Measurements from ENCODE around the gene KDELR3.
"Not testable (repeated sequence)": the region's sequence is repeated elsewhere in the genome, so short reads cannot be mapped to it uniquely, and the experiment has no call there.

The KDELR3 gene

GRCh38 chr22:38456841-38457699 is 10.8 kb upstream of the KDELR3 start:
- no peak for DNase-seq (ENCODE audit: low read depth in 2 of 2)

GRCh38 chr22:38460426-38460840 is 7.5 kb upstream of the KDELR3 start:
- DNase-seq (ENCODE audit: low read depth in 2 of 2), result no peak

GRCh38 chr22:38461057-38461413 is 6.9 kb upstream of the KDELR3 start:
- DNase-seq (ENCODE audit: low read depth in 2 of 2), result no peak

- DNase-seq (ENCODE audit: low read depth in 2 of 2), result peak in 1 of 2 donors; percentile 5
Observed at GRCh38 chr22:38461414-38462081, 6.3 kb upstream of the KDELR3 start.

GRCh38 chr22:38462960-38463784 is 4.7 kb upstream of the KDELR3 start:
- no peak for DNase-seq (ENCODE audit: low read depth in 2 of 2)

- no peak for DNase-seq (ENCODE audit: low read depth in 2 of 2)
Observed at GRCh38 chr22:38464992-38465672, 2.8 kb upstream of the KDELR3 start.

GRCh38 chr22:38465673-38466490 is 2.0 kb upstream of the KDELR3 start:
- DNase-seq (ENCODE audit: low read depth in 2 of 2), result no peak

GRCh38 chr22:38467438-38467903 is 425 bp upstream of the KDELR3 start:
- no peak for DNase-seq (ENCODE audit: low read depth in 2 of 2)

GRCh38 chr22:38468443-38469305 is 778 bp downstream of the KDELR3 start:
- no peak for DNase-seq (ENCODE audit: low read depth in 2 of 2)

- no peak for DNase-seq (ENCODE audit: low read depth in 2 of 2)
Observed at GRCh38 chr22:38469306-38469781, 1.4 kb downstream of the KDELR3 start.

GRCh38 chr22:38470179-38470578 is 2.3 kb downstream of the KDELR3 start:
- DNase-seq (ENCODE audit: low read depth in 2 of 2), result not testable (repeated sequence)

GRCh38 chr22:38471237-38471636 is 3.3 kb downstream of the KDELR3 start:
- no peak for DNase-seq (ENCODE audit: low read depth in 2 of 2)

GRCh38 chr22:38474003-38474607 is 6.2 kb downstream of the KDELR3 start:
- no peak for DNase-seq (ENCODE audit: low read depth in 2 of 2)

GRCh38 chr22:38477585-38477984 is 9.7 kb downstream of the KDELR3 start:
- DNase-seq (ENCODE audit: low read depth in 2 of 2), result no peak

- DNase-seq (ENCODE audit: low read depth in 2 of 2), result no peak
Observed at GRCh38 chr22:38479096-38479837, 11.4 kb downstream of the KDELR3 start.

- DNase-seq (ENCODE audit: low read depth in 2 of 2), result no peak
Observed at GRCh38 chr22:38481162-38481870, 13.4 kb downstream of the KDELR3 start.

- no peak for DNase-seq (ENCODE audit: low read depth in 2 of 2)
Observed at GRCh38 chr22:38481871-38482332, 14.0 kb downstream of the KDELR3 start.

Data from stimulated activated CD8-positive, alpha-beta memory T cell treated with anti-CD3 and anti-CD28 coated beads, Interleukin-7, amount 100 ng/mL, for 1 hour (primary cell).